OCI-LY3 (cell line): ENCODE results near the gene DEFB116.

Source experiments
- EZH2phosphoT487 ChIP-seq: fragments of 200-600 bp; shearing (Covaris generic); IDR thresholded peaks from 2 replicates; pipeline ENCODE4 v1.6.1; 2018; ENCODE audit warnings: antibody characterized with exemption, mixed run types, low read depth
- TF ChIP-seq, protein P1 (sequence below): fragments of 200-600, 300-600 bp; sonication (generic); IDR thresholded peaks from 2 replicates; pipeline ENCODE4 v1.5.1; 2014; ENCODE audit warnings: antibody characterized with exemption, low read length, low read depth

DNA sequence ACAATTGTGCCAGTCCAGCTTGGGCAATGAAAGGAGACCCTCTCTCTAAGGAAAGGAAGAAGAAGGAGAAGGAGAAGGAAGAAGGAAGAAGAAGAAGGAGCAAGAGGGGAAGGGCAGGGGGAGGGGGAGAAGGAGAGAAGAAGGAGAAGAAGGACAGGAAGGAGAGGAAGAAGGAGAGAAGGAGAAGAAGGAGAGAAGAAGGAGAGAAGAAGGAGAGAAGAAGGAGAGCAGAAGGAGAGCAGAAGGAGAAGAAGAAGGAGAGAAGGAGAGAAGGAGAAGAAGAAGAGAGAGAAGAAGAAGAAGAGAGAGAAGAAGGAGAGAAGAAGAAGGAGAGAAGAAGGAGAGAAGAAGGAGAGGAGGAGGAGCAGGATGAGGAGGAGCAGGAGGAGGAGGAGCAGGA lies 22.5 kb upstream of the DEFB116 start:
- TF ChIP-seq, protein P1, sequence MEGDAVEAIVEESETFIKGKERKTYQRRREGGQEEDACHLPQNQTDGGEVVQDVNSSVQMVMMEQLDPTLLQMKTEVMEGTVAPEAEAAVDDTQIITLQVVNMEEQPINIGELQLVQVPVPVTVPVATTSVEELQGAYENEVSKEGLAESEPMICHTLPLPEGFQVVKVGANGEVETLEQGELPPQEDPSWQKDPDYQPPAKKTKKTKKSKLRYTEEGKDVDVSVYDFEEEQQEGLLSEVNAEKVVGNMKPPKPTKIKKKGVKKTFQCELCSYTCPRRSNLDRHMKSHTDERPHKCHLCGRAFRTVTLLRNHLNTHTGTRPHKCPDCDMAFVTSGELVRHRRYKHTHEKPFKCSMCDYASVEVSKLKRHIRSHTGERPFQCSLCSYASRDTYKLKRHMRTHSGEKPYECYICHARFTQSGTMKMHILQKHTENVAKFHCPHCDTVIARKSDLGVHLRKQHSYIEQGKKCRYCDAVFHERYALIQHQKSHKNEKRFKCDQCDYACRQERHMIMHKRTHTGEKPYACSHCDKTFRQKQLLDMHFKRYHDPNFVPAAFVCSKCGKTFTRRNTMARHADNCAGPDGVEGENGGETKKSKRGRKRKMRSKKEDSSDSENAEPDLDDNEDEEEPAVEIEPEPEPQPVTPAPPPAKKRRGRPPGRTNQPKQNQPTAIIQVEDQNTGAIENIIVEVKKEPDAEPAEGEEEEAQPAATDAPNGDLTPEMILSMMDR = no peak
- no peak for TF ChIP-seq EZH2phosphoT487
